Astrocyte (in vitro differentiated cells and primary cell): Measurements from ENCODE around the gene PRDM12. TPM values are rescaled to one million over a fixed set of nuclear protein-coding genes. Genes with fewer than 3 reads are reported as not detected.
A peak's percentile ranks its signal among the peaks of the same experiment; 100 is the strongest.

Source experiments
- DNase-seq: peaks from one replicate; pipeline ENCODE4 v3.0.0-alpha.2; 2010; ENCODE audit warnings: low read depth
- FAIRE-seq: peaks from 2 replicates; lab custom pipeline; 2011; peaks lifted over from hg19 to GRCh38; lab: Jason Lieb, UNC
- H2AFZ ChIP-seq: 2 replicates; pipeline ENCODE4 v1.6.0; 2012; ENCODE audit warnings: low read depth, low read length, inconsistent platforms
- H3K27ac ChIP-seq: 2 replicates; pipeline ENCODE4 v1.5.1; 2011; ENCODE audit warnings: low read depth, low read length, inconsistent platforms
- H3K27me3 ChIP-seq: 2 replicates; pipeline ENCODE4 v1.6.0; 2011; ENCODE audit warnings: low read length, inconsistent platforms; ENCODE audit not compliant: insufficient read depth
- H3K36me3 ChIP-seq: 2 replicates; pipeline ENCODE4 v1.5.1; 2011; ENCODE audit warnings: low read length, inconsistent platforms; ENCODE audit not compliant: insufficient read depth
- H3K4me1 ChIP-seq: 2 replicates; pipeline ENCODE4 v1.5.1; 2011; ENCODE audit warnings: low read length, inconsistent platforms; ENCODE audit not compliant: insufficient read depth
- H3K4me2 ChIP-seq: 2 replicates; pipeline ENCODE4 v1.6.0; 2012; ENCODE audit warnings: low read length, inconsistent platforms
- H3K4me3 ChIP-seq: 2 replicates; pipeline ENCODE4 v1.5.1; 2011; ENCODE audit warnings: low read depth, mild to moderate bottlenecking, low read length, inconsistent platforms; ENCODE audit not compliant: insufficient read depth
- H3K79me2 ChIP-seq: 2 replicates; pipeline ENCODE4 v1.6.0; 2012; ENCODE audit warnings: mild to moderate bottlenecking, low read length, inconsistent platforms; ENCODE audit not compliant: insufficient read depth
- H3K9ac ChIP-seq: 2 replicates; pipeline ENCODE4 v1.6.0; 2012; ENCODE audit warnings: mild to moderate bottlenecking, low read length, inconsistent platforms
- H3K9me3 ChIP-seq: 2 replicates; pipeline ENCODE4 v1.5.1; 2012; ENCODE audit warnings: low read depth, mild to moderate bottlenecking, low read length, inconsistent platforms; ENCODE audit not compliant: insufficient read depth
- H4K20me1 ChIP-seq: 2 replicates; pipeline ENCODE4 v1.6.0; 2012; ENCODE audit warnings: low read length, inconsistent platforms; ENCODE audit not compliant: insufficient read depth
- H3K27ac Mint-ChIP-seq: one replicate; pipeline ENCODE4 v1.8.0; 2021; ENCODE audit warnings: mild to moderate bottlenecking, mixed read lengths; ENCODE audit not compliant: unreplicated experiment
- H3K27me3 Mint-ChIP-seq: one replicate; pipeline ENCODE4 v1.8.0; 2021; ENCODE audit warnings: low read depth, mixed read lengths; ENCODE audit not compliant: unreplicated experiment
- H3K36me3 Mint-ChIP-seq: one replicate; pipeline ENCODE4 v1.8.0; 2021; ENCODE audit warnings: low read depth, mixed read lengths; ENCODE audit not compliant: unreplicated experiment
- H3K4me1 Mint-ChIP-seq: one replicate; pipeline ENCODE4 v1.8.0; 2021; ENCODE audit warnings: low read depth, mixed read lengths; ENCODE audit not compliant: unreplicated experiment
- H3K4me3 Mint-ChIP-seq: one replicate; pipeline ENCODE4 v1.8.0; 2021; ENCODE audit warnings: mild to moderate bottlenecking, moderate library complexity, mixed read lengths; ENCODE audit not compliant: unreplicated experiment
- H3K9me3 Mint-ChIP-seq: one replicate; pipeline ENCODE4 v1.8.0; 2021; ENCODE audit warnings: mild to moderate bottlenecking, mixed read lengths; ENCODE audit not compliant: unreplicated experiment
- EZH2 ChIP-seq: IDR thresholded peaks from 2 replicates; pipeline ENCODE4 v1.6.1; 2012; ENCODE audit warnings: mild to moderate bottlenecking, low read length, inconsistent platforms; ENCODE audit not compliant: insufficient read depth
- total RNA-seq: library from RNA; stranded (reverse); gene quantifications from 2 replicates; pipeline ENCODE4 v1.2.1, GENCODE V29; 2021
- TF ChIP-seq, protein P1 (sequence below): IDR thresholded peaks from 2 replicates; pipeline ENCODE4 v1.5.1; 2011; ENCODE audit warnings: low read depth, mild to moderate bottlenecking, inconsistent platforms, low read length, moderate library complexity; ENCODE audit not compliant: insufficient read depth

The PRDM12 gene
- total RNA-seq, 1 donor from 2014 or later, result 0.23 TPM

DNA sequence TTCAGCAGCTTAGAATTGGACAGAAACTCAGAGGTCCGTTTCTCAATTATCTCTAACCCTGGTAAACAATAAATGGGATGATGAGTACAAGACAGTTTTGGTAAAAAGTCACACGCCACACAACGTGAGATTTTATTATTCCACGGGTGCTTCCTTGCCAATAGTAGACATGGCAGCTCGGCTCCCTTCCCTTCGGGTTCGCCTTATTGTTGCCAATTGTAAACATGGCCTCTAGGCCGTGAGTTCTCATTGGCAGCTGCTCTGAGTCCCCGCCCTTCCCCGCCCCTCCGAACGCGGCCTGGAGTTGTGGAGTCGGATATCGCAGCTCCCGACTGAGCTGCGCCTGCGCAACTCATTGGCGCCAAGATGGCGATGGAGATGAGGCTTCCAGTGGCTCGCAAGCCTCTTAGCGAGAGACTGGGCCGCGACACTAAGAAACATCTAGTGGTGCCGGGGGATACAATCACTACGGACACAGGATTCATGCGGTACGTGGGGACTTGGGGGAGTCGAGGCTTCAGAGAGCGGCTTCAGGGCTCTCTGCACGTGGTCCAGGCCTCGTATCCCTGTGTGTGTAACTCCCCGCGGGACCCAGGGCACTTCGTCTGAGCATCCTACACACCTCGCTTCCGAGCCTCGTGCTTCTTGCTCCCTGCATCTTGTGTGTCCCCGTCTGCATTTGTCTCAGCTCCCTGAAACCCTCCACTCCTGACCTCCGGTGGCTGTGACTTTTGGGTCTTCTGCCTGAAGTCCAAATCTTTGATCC, 29.2 kb downstream of the PRDM12 start, which contains the start of gene EXOSC2:
Gene EXOSC2 (plus strand): TSS at position 355 of the 766 bp plus-strand sequence. CDS start 12 bp downstream, at position 367.
- Histone ChIP-seq H3K9ac (peak within 1 kb of the TSS; percentile 91), H3K27ac (peak within 1 kb of the TSS; percentile 70)
- H3K36me3 Mint-ChIP-seq, result peaks cover 19% of the 10 kb centered on the region

DNA sequence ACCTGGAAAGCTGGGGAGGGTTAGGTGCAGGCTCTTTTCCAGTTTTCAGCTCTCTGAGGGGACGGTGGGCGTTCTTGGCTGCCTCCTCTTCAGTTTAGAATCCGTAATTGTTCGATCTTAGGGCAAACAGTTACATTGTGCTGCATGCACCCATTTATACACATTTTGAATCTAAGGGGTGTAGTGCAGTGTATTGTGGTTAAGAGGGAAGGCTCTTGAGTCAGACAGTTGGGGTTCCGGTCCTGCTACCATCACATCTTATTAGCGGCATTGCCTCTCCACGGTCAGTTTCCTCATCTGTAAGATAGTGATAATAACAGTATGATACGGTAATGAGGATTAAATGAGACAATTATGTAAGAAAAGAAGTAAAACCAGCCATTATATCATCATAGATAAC, 29.8 kb downstream of the PRDM12 start:
- Mint-ChIP-seq H3K27ac (peak overlapping the region; percentile 91), H3K4me1 (peaks cover 39% of the 10 kb centered on the region), H3K4me3 (peak overlapping the region; percentile 99), H3K27me3 (peaks cover 3% of the 10 kb centered on the region), H3K9me3 (no peaks in the 10 kb centered on the region), H3K36me3 (peaks cover 22% of the 10 kb centered on the region)
- TF ChIP-seq EZH2, result no peak
- TF ChIP-seq, protein P1, sequence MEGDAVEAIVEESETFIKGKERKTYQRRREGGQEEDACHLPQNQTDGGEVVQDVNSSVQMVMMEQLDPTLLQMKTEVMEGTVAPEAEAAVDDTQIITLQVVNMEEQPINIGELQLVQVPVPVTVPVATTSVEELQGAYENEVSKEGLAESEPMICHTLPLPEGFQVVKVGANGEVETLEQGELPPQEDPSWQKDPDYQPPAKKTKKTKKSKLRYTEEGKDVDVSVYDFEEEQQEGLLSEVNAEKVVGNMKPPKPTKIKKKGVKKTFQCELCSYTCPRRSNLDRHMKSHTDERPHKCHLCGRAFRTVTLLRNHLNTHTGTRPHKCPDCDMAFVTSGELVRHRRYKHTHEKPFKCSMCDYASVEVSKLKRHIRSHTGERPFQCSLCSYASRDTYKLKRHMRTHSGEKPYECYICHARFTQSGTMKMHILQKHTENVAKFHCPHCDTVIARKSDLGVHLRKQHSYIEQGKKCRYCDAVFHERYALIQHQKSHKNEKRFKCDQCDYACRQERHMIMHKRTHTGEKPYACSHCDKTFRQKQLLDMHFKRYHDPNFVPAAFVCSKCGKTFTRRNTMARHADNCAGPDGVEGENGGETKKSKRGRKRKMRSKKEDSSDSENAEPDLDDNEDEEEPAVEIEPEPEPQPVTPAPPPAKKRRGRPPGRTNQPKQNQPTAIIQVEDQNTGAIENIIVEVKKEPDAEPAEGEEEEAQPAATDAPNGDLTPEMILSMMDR, result no peak
- Histone ChIP-seq H3K36me3 (peaks cover 12% of the 10 kb centered on the region), H3K27me3 (no peaks in the 10 kb centered on the region), H3K9me3 (no peaks in the 10 kb centered on the region), H3K4me1 (peaks cover 20% of the 10 kb centered on the region), H3K79me2 (peaks cover 39% of the 10 kb centered on the region), H3K27ac (peak overlapping the region; percentile 70), H3K4me3 (peak overlapping the region; percentile 94), H3K9ac (peak overlapping the region; percentile 91), H3K4me2 (peak overlapping the region; percentile 92), H4K20me1 (peaks cover 33% of the 10 kb centered on the region), H2AFZ (peak overlapping the region; percentile 90)
- DNase-seq (no peak), FAIRE-seq (no peak)

More for the DNA sequence above, 29.2 kb downstream of the PRDM12 start, which contains the start of gene EXOSC2:
- Histone ChIP-seq H2AFZ (peak within 1 kb of the TSS; percentile 90), H3K9me3 (no peaks in the 10 kb centered on the region), H3K79me2 (peaks cover 39% of the 10 kb centered on the region), H3K4me1 (peaks cover 20% of the 10 kb centered on the region), H4K20me1 (peaks cover 27% of the 10 kb centered on the region), H3K27me3 (no peaks in the 10 kb centered on the region), H3K36me3 (peaks cover 12% of the 10 kb centered on the region), H3K4me2 (peak within 1 kb of the TSS; percentile 92), H3K4me3 (peak within 1 kb of the TSS; percentile 94)
- Mint-ChIP-seq H3K4me3 (peak within 1 kb of the TSS; percentile 99), H3K27me3 (peaks cover 3% of the 10 kb centered on the region), H3K4me1 (peaks cover 33% of the 10 kb centered on the region), H3K27ac (peak within 1 kb of the TSS; percentile 91), H3K9me3 (no peaks in the 10 kb centered on the region)
- DNase-seq (peak; percentile 94), FAIRE-seq (no peak)
- TF ChIP-seq EZH2, result no peak
- TF ChIP-seq, protein P1, result no peak
